Measurements from ENCODE around the gene LCN6.
A peak's percentile ranks its signal among the peaks of the same experiment; 100 is the strongest.
"Not testable (repeated sequence)": the region's sequence is repeated elsewhere in the genome, so short reads cannot be mapped to it uniquely, and the experiment has no call there.

LCN6 gene

GRCh38 chr9:136713550-136713949 is 34.8 kb downstream of the LCN6 start:
- peak overlapping the region in 1 of 5 donors; percentile 42 for H3K9ac ChIP-seq (ENCODE audit: low read length in 5 of 5)
- H3K4me3 ChIP-seq (ENCODE audit: low read depth in 1 of 5, low read length in 5 of 5), result peak overlapping the region in 3 of 5 donors; percentile 36 to 56 (median 47)
- peaks cover 0 to 43% (median 42%) of the 10 kb centered on the region in 5 donors for H3K4me1 ChIP-seq (ENCODE audit: control insufficient read depth in 5 of 5, insufficient read depth in 5 of 5, low read length in 5 of 5)
- H3K36me3 ChIP-seq (ENCODE audit: control insufficient read depth in 5 of 5, insufficient read depth in 5 of 5, low read length in 5 of 5), result no peaks in the 10 kb centered on the region
- peaks cover 0 to 5% (median 3%) of the 10 kb centered on the region in 5 donors for H3K27me3 ChIP-seq (ENCODE audit: control insufficient read depth in 5 of 5, insufficient read depth in 4 of 5, low read length in 5 of 5)
- peak overlapping the region; percentile 85 for H3K27ac ChIP-seq (ENCODE audit: low read depth, low read length)
- no peaks in the 10 kb centered on the region for H3K9me3 ChIP-seq (ENCODE audit: control insufficient read depth in 5 of 5, low read length in 5 of 5)

GRCh38 chr9:136712690-136713544 is 35.4 kb downstream of the LCN6 start:
- peak overlapping the region in 3 of 5 donors; percentile 36 to 56 (median 47) for H3K4me3 ChIP-seq (ENCODE audit: low read depth in 1 of 5, low read length in 5 of 5)
- no peaks in the 10 kb centered on the region for H3K9me3 ChIP-seq (ENCODE audit: control insufficient read depth in 5 of 5, low read length in 5 of 5)
- H3K4me1 ChIP-seq (ENCODE audit: control insufficient read depth in 5 of 5, insufficient read depth in 5 of 5, low read length in 5 of 5), result peaks cover 0 to 42% (median 39%) of the 10 kb centered on the region in 5 donors
- H3K27me3 ChIP-seq (ENCODE audit: control insufficient read depth in 5 of 5, insufficient read depth in 4 of 5, low read length in 5 of 5), result peaks cover 0 to 5% (median 3%) of the 10 kb centered on the region in 5 donors
- H3K27ac ChIP-seq (ENCODE audit: low read depth, low read length), result peak overlapping the region; percentile 85
- H3K9ac ChIP-seq (ENCODE audit: low read length in 5 of 5), result peak overlapping the region in 2 of 5 donors; percentile 39 to 42
- no peaks in the 10 kb centered on the region for H3K36me3 ChIP-seq (ENCODE audit: control insufficient read depth in 5 of 5, insufficient read depth in 5 of 5, low read length in 5 of 5)

DNA sequence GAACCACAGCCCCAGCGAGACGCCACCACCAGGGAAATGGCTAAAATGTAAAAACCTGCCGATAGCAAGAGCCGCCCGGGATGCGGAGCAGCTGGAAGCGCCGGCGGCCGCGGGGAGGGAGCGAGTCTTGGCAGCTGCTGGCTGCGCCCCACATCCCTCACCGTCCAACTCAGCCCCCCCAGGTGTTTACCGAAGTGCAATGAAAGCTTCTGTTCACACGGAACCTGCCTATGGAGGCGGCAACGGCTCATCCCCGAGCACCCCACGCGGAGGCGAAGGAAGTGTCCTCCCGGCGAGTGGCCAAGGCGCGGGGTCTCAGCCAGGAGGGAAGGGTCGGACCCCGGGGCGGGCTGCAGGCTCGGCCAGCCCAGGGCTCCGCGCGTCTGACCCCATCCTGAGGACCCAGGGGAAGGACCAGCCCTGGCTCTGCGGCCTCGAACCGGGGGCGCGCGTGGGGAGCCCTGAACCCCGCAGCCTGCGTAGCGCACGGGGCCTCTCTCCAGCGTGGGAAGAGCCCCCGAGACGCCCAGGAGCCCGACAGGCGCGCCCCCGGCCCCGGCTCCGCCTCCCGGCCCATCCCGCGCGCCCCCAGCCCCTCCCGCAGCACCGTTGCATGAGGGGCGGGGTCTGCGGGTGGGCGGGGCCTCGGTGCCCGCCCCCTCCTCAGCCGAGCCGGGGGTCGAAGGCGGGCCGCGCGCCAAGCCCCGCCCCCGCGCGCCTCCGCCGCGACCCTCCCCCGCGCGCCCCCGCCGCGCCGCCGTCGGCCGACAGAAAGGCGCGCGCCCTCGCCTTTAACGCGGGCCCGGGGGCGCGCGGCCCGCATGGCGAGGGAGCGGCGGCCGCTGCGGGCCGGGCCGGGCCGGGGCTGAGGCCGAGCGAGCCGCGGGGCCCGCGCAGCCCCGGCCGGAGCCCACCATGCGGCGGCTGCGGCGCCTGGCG is 36.3 kb downstream of the LCN6 start, which contains the start of gene DIPK1B:
Gene DIPK1B, plus strand, starts transcription at position 822 of the 939 bp plus-strand sequence. Its CDS starts 94 bp downstream, at position 916.
- H3K27me3 ChIP-seq (ENCODE audit: control insufficient read depth in 5 of 5, insufficient read depth in 4 of 5, low read length in 5 of 5), result peaks cover 0 to 5% (median 3%) of the 10 kb centered on the region in 5 donors
- peak within 1 kb of the TSS in 3 of 5 donors; percentile 25 to 42 (median 39) for H3K9ac ChIP-seq (ENCODE audit: low read length in 5 of 5)
- H3K27ac ChIP-seq (ENCODE audit: low read depth, low read length), result peak within 1 kb of the TSS; percentile 85
- peaks cover 0 to 42% (median 39%) of the 10 kb centered on the region in 5 donors for H3K4me1 ChIP-seq (ENCODE audit: control insufficient read depth in 5 of 5, insufficient read depth in 5 of 5, low read length in 5 of 5)
- H3K9me3 ChIP-seq (ENCODE audit: control insufficient read depth in 5 of 5, low read length in 5 of 5), result no peaks in the 10 kb centered on the region
- H3K36me3 ChIP-seq (ENCODE audit: control insufficient read depth in 5 of 5, insufficient read depth in 5 of 5, low read length in 5 of 5), result no peaks in the 10 kb centered on the region
- H3K4me3 ChIP-seq (ENCODE audit: low read depth in 1 of 5, low read length in 5 of 5), result peak within 1 kb of the TSS in 3 of 5 donors; percentile 36 to 56 (median 47)

DNA sequence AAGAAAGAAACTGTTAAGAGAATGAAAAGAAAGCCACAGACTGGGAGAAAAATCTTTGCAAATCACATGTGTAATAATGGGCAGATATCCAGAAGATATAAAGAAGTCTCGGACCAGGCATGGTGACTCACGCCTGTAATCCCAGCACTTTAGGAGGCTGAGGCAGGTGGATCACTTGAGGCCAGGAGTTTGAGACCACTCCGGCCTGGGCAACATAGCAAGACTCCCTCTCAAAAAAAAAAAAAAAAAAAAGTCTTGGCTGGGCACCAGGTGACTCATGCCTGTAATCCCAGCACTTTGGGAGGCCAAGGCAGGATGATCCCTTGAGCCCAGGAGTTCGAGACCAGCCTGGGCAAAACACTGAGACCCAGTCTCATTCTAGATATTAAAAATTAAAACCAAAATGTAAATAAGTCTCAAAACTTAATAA is 37.1 kb downstream of the LCN6 start:
- not testable (repeated sequence) for H3K9ac ChIP-seq (ENCODE audit: low read length in 5 of 5); H3K9me3 ChIP-seq (ENCODE audit: control insufficient read depth in 5 of 5, low read length in 5 of 5); H3K4me3 ChIP-seq (ENCODE audit: low read depth in 1 of 5, low read length in 5 of 5); H3K36me3 ChIP-seq (ENCODE audit: control insufficient read depth in 5 of 5, insufficient read depth in 5 of 5, low read length in 5 of 5); H3K27me3 ChIP-seq (ENCODE audit: control insufficient read depth in 5 of 5, insufficient read depth in 4 of 5, low read length in 5 of 5)
- H3K4me1 ChIP-seq (ENCODE audit: control insufficient read depth in 5 of 5, insufficient read depth in 5 of 5, low read length in 5 of 5), result peaks cover 0 to 42% (median 39%) of the 10 kb centered on the region in 5 donors
- peak overlapping the region; percentile 16 for H3K27ac ChIP-seq (ENCODE audit: low read depth, low read length)

DNA sequence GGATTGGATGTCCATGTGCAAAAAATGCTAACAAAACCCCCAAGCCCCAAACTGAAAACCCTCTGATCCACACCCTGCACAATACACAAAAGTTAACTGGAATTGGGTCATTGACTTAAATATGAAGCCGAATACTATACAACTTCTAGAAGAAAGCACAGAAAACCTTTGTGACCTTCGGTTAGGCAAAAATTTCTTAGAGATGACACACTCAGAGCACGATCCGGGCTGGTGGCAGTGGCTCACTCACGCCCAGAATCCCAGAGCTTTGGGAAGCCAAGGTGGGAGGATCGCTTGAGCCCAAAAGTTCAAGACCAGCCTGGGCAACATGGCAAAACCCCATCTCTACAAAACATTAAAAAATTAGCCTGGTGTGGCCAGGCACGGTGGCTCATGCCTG is 37.8 kb downstream of the LCN6 start:
- no peak overlapping the region for H3K4me3 ChIP-seq (ENCODE audit: low read depth in 1 of 5, low read length in 5 of 5)
- H3K27me3 ChIP-seq (ENCODE audit: control insufficient read depth in 5 of 5, insufficient read depth in 4 of 5, low read length in 5 of 5), result peaks cover 0 to 5% (median 3%) of the 10 kb centered on the region in 5 donors
- H3K36me3 ChIP-seq (ENCODE audit: control insufficient read depth in 5 of 5, insufficient read depth in 5 of 5, low read length in 5 of 5), result no peaks in the 10 kb centered on the region
- H3K9me3 ChIP-seq (ENCODE audit: control insufficient read depth in 5 of 5, low read length in 5 of 5), result no peaks in the 10 kb centered on the region
- H3K9ac ChIP-seq (ENCODE audit: low read length in 5 of 5), result no peak overlapping the region
- H3K4me1 ChIP-seq (ENCODE audit: control insufficient read depth in 5 of 5, insufficient read depth in 5 of 5, low read length in 5 of 5), result peaks cover 0 to 42% (median 33%) of the 10 kb centered on the region in 5 donors
- H3K27ac ChIP-seq (ENCODE audit: low read depth, low read length), result peak overlapping the region; percentile 16

DNA sequence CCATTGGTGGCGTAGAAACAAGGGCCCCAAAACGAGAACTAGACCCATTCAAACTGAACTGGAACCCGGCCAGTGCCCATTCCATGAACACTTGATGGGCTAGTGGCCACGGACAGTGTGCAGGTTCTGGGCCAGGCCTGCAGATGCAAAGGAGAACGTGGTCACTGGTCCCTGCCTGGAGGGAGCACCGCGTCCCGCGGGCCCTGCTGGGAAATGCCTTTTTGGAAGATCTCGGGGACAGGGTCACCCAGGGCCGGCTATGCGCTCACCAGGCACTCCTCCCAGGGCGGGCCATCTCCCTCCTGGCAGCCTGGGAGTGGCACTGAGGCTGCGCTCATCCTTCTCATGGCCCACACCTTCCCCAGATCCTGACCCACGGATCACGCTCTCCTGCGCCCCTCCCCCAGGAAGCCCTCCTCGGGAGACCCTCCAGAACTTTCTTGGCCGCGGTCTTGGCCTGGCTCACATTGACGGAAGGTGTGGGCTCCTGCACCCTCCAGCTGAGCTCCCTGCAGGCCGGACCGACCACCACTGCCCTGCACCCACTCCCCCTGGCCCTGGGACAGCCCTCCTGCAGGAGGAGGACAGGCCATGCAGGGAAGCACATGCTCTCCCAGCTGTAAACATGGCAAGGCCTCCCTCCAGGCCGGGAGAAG is 38.7 kb downstream of the LCN6 start:
- no peak overlapping the region for H3K9ac ChIP-seq (ENCODE audit: low read length in 5 of 5)
- H3K36me3 ChIP-seq (ENCODE audit: control insufficient read depth in 5 of 5, insufficient read depth in 5 of 5, low read length in 5 of 5), result no peaks in the 10 kb centered on the region
- peaks cover 0 to 39% (median 24%) of the 10 kb centered on the region in 5 donors for H3K4me1 ChIP-seq (ENCODE audit: control insufficient read depth in 5 of 5, insufficient read depth in 5 of 5, low read length in 5 of 5)
- no peak overlapping the region for H3K4me3 ChIP-seq (ENCODE audit: low read depth in 1 of 5, low read length in 5 of 5)
- H3K9me3 ChIP-seq (ENCODE audit: control insufficient read depth in 5 of 5, low read length in 5 of 5), result no peaks in the 10 kb centered on the region
- H3K27ac ChIP-seq (ENCODE audit: low read depth, low read length), result no peak overlapping the region
- peaks cover 0 to 4% (median 0%) of the 10 kb centered on the region in 5 donors for H3K27me3 ChIP-seq (ENCODE audit: control insufficient read depth in 5 of 5, insufficient read depth in 4 of 5, low read length in 5 of 5)

DNA sequence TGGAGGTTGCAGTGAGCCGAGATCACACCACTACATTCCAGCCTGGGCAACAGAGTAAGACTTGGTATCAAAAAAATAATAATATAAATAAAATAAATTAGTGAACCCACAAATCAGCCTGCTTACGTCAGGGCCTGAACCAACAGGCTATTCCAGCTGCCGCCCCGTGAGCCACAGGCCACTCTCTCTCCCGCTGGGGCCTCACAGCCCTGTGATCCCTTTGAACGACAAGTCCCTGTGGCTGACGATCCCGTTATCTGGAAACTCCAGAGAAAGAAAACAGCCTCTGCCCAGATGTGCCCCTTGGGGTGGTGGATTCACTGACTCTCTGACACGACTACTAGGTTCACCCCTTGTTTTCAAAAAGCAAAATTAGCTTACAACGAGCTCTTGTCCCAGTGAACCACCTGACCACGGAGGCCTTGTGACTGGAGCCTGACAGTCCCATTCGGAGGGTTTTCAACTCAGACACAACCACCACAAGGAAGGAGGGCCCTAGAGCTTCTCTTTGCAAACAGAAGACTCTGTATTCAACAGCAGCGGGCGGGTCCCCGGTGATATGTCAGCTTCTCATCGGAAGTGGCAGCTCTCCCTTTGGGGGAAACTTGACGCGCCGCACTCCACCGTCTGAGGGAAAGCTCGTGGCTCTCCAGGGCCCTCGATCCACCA is 40.3 kb downstream of the LCN6 start:
- peaks cover 0 to 3% (median 0%) of the 10 kb centered on the region in 5 donors for H3K27me3 ChIP-seq (ENCODE audit: control insufficient read depth in 5 of 5, insufficient read depth in 4 of 5, low read length in 5 of 5)
- no peak overlapping the region for H3K9ac ChIP-seq (ENCODE audit: low read length in 5 of 5)
- H3K27ac ChIP-seq (ENCODE audit: low read depth, low read length), result no peak overlapping the region
- no peaks in the 10 kb centered on the region for H3K36me3 ChIP-seq (ENCODE audit: control insufficient read depth in 5 of 5, insufficient read depth in 5 of 5, low read length in 5 of 5)
- H3K4me3 ChIP-seq (ENCODE audit: low read depth in 1 of 5, low read length in 5 of 5), result no peak overlapping the region
- no peaks in the 10 kb centered on the region for H3K9me3 ChIP-seq (ENCODE audit: control insufficient read depth in 5 of 5, low read length in 5 of 5)
- peaks cover 0 to 23% (median 10%) of the 10 kb centered on the region in 5 donors for H3K4me1 ChIP-seq (ENCODE audit: control insufficient read depth in 5 of 5, insufficient read depth in 5 of 5, low read length in 5 of 5)

DNA sequence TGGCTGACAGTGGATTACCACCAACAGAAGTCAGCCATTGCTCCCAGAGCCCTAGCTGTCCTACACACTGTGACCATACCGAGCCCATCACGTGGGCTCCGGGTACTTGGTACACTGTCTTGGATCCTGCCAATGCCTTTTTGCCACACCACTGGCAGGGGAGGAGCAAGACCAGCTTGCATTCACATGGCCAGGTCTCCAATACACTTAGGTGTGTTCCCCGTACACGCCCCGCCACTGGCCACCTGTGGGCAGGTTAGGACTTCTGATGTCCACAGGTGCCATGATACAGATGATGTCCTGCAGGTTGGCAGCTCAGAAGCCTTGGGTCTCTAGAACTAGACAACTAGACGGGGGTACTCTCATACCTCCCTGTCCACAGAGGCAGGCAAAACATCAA is 41.3 kb downstream of the LCN6 start:
- H3K27me3 ChIP-seq (ENCODE audit: control insufficient read depth in 5 of 5, insufficient read depth in 4 of 5, low read length in 5 of 5), result peaks cover 0 to 3% (median 0%) of the 10 kb centered on the region in 5 donors
- H3K27ac ChIP-seq (ENCODE audit: low read depth, low read length), result no peak overlapping the region
- no peaks in the 10 kb centered on the region for H3K36me3 ChIP-seq (ENCODE audit: control insufficient read depth in 5 of 5, insufficient read depth in 5 of 5, low read length in 5 of 5)
- no peak overlapping the region for H3K4me3 ChIP-seq (ENCODE audit: low read depth in 1 of 5, low read length in 5 of 5)
- no peaks in the 10 kb centered on the region for H3K9me3 ChIP-seq (ENCODE audit: control insufficient read depth in 5 of 5, low read length in 5 of 5)
- H3K4me1 ChIP-seq (ENCODE audit: control insufficient read depth in 5 of 5, insufficient read depth in 5 of 5, low read length in 5 of 5), result peaks cover 0 to 19% (median 6%) of the 10 kb centered on the region in 5 donors
- no peak overlapping the region for H3K9ac ChIP-seq (ENCODE audit: low read length in 5 of 5)

- Histone ChIP-seq H3K9me3 (ENCODE audit: control insufficient read depth in 5 of 5, low read length in 5 of 5) (no peaks in the 10 kb centered on the region), H3K27ac (ENCODE audit: low read depth, low read length) (no peak overlapping the region)
These were observed 42.8 kb downstream of the LCN6 start for GRCh38 chr9:136705564-136705963.

More at GRCh38 chr9:136705564-136705963, 42.8 kb downstream of the LCN6 start:
- H3K36me3 ChIP-seq (ENCODE audit: control insufficient read depth in 5 of 5, insufficient read depth in 5 of 5, low read length in 5 of 5), result no peaks in the 10 kb centered on the region
- H3K4me3 ChIP-seq (ENCODE audit: low read depth in 1 of 5, low read length in 5 of 5), result no peak overlapping the region
- H3K27me3 ChIP-seq (ENCODE audit: control insufficient read depth in 5 of 5, insufficient read depth in 4 of 5, low read length in 5 of 5), result peaks cover 0 to 2% (median 0%) of the 10 kb centered on the region in 5 donors
- no peak overlapping the region for H3K9ac ChIP-seq (ENCODE audit: low read length in 5 of 5)
- H3K4me1 ChIP-seq (ENCODE audit: control insufficient read depth in 5 of 5, insufficient read depth in 5 of 5, low read length in 5 of 5), result peaks cover 0 to 15% (median 10%) of the 10 kb centered on the region in 5 donors
